GM18505 (cell line): Measurements from ENCODE around the gene TAAR8.

Experiments
- ATAC-seq: cut with Tn5 transposase; IDR thresholded peaks from one replicate; pipeline ENCODE4 v1.9.1; 2021; ENCODE audit not compliant: unreplicated experiment
- POLR2A ChIP-seq: IDR thresholded peaks from 4 replicates; pipeline ENCODE4 v1.6.1; 2011; ENCODE audit warnings: borderline replicate concordance; ENCODE audit not compliant: insufficient read depth, insufficient read length; ENCODE audit errors: extremely low read depth

TAAR8 gene, protein sequence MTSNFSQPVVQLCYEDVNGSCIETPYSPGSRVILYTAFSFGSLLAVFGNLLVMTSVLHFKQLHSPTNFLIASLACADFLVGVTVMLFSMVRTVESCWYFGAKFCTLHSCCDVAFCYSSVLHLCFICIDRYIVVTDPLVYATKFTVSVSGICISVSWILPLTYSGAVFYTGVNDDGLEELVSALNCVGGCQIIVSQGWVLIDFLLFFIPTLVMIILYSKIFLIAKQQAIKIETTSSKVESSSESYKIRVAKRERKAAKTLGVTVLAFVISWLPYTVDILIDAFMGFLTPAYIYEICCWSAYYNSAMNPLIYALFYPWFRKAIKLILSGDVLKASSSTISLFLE

DNA sequence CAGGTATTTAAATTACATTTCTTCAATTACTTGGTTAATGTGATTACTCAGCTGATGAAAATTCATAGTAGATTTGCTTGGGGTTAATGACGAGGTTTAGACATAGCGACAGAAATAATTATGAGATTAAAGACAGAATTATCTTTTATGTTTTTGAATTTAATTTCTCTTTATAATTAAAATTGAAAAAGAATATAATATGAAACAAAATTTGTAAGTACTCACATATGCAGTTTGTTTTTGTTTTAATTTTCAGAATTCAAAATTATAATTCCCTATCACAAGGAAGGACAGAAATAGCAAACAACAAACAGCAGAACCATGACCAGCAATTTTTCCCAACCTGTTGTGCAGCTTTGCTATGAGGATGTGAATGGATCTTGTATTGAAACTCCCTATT, at the start of gene TAAR8:
Gene TAAR8 (plus strand): TSS at position 301 of the 400 bp plus-strand sequence. CDS start 21 bp downstream, at position 322.
- ATAC-seq: no peak
- TF ChIP-seq POLR2A: no peak

DNA sequence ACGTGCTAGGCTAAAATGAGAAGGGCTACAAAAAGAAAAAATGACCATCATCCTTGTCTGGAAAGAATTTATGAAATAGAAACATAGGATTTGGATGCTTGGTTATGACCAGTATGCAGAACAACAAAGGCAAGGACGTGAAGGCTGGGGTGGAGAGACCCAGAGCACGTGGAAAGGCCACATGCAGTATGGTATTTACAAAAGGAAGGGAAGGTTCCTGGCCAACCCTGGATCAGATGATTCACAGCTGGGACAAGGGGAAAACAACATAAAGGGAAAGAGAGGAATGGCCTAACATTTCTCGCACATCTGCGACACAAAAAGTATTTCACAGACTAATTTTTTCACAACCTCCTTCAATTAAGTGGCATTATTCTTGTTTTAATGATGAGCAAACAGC, 47.7 kb upstream of the TAAR8 start:
- TF ChIP-seq POLR2A: no peak
- ATAC-seq: no peak

DNA sequence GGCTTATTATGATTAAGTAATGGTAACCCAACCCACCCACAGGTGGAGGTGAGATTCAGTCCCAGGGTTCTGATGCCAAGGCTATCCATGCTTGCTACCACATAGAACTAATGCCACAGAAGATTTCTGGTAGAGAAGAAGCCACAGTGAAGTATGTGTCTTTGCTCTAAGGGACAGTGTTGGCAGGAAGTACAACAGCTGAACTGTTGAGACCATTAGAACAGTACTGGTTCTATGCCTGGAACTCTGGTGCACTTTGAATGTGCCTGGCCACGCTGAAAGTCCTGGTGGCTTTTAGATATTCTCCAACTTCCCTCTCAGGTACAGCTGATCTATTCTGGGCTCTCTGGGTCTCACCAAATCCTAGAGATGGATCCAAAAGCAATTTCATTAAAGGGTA, 47.3 kb upstream of the TAAR8 start:
- no peak for ATAC-seq
- no peak for TF ChIP-seq POLR2A

DNA sequence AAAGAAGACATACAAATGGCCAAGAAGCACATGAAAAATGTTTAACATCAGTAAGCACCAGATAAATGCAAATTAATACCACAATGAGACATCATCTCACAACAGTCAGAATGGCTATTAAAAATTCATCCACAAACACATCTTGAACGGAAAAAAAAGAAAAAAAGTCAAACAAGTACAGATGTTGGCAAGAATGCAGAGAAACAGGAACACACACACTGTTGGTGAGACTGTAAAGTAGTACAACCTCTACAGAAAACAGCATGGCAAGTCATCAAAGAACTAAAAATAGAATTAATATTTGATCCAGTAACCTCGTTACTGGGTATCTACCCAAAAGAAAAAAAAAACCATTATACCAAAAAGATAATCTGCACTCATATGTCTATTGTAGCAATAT, 46.0 kb upstream of the TAAR8 start:
- TF ChIP-seq POLR2A: no peak
- no peak for ATAC-seq

DNA sequence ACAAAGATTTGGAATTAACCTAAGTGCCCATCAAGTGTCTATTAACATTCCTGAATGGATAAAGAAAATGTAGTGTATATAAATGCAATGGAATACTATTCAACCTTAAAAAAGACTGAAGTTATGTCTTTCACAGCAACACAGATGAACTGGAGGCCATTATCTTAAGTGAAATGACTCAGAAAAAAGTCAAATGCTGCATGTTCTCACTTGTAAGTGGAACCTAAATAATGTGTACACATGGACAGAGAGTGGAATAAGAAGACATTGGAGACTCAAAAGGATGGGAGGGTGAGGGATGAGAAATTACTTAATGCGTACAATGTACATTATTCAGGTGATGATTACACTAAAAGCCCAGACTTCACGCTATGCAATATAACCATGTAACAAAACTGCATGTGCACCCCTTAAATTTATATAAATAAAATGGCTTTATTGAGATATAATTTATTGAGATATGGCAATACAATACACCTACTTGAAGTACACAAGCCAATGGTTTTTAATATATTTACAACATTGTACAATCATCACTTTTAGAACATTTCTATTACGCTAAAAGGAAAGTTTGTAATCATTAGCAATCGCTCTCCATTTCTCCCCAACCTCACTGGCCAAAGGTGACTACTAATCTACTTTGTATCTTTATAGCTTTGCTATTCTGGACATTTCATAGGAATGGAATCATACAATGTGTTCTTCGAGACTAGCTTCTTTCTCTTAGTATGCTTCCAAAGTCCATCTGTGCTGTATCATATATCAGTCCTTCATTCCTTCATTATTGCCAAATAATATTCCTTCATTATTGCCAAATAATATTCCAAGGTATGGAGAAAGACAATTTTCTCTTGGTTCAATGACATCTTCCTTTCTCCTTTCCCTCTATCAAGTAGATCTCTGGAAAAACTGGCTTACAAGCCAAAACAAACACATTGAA, 45.3 kb upstream of the TAAR8 start:
- no peak for ATAC-seq
- no peak for TF ChIP-seq POLR2A

DNA sequence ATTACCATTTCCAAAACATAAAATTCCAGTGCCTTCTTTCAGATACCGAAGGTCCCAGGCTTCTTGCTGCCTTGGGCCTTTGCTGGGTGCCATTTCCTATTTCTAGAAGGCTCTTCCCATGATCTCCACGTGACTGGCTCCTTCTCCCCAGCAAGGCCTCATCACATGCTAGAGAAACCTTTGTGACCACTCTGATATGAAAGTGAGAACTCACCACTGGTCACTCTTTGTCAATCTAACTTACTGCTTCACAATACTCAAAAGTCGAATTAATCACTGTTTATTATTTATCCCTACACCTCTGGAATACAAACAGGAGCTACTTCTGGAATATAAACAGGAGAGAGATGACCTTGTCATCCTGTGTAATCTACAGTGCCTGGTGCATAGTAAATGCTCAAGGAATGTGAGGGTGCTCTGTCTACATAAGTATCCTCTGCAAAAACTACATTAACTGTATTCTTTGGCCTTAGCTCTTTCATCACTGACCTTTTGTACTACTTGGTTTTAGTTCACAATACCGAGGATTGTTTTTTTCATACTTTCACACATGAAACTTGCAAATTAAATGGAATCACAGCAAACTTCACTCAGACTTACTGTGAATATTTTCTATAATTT, 41.2 kb upstream of the TAAR8 start:
- no peak for ATAC-seq

DNA sequence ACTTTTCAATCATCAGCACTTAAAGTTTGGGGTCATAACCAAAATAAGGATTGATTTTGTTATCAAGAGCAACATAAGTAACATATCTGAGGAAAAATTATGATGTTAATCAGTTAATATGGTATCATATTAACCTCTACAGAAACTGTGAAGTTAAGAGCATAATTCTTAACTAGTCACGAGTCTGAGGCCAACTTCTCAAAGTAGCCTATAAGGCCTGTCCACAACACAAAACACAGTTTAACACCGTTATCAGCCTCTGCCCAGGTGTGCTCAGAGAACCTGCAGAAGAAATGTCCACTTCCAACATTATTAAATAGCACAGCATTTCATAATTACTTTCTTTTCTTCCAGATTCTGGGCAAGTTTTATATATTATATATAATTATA, 40.6 kb upstream of the TAAR8 start:
- ATAC-seq: no peak
- TF ChIP-seq POLR2A: no peak

More for the DNA sequence above, 41.2 kb upstream of the TAAR8 start:
- TF ChIP-seq POLR2A: no peak

DNA sequence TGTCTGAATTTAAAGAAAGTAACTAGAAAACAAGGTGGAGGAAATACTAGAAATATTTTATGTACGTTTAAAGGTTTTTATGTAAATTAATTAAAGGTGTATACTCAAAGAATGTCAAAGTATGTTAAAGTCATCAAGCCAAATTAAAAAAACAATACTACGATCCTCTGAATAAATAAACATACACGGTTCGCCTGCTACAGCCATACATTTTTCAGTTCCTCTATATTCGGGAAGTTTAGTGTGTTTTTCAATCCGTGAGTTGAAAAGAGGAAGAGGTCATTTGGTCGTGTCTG, 40.2 kb upstream of the TAAR8 start:
- TF ChIP-seq POLR2A: no peak
- no peak for ATAC-seq

DNA sequence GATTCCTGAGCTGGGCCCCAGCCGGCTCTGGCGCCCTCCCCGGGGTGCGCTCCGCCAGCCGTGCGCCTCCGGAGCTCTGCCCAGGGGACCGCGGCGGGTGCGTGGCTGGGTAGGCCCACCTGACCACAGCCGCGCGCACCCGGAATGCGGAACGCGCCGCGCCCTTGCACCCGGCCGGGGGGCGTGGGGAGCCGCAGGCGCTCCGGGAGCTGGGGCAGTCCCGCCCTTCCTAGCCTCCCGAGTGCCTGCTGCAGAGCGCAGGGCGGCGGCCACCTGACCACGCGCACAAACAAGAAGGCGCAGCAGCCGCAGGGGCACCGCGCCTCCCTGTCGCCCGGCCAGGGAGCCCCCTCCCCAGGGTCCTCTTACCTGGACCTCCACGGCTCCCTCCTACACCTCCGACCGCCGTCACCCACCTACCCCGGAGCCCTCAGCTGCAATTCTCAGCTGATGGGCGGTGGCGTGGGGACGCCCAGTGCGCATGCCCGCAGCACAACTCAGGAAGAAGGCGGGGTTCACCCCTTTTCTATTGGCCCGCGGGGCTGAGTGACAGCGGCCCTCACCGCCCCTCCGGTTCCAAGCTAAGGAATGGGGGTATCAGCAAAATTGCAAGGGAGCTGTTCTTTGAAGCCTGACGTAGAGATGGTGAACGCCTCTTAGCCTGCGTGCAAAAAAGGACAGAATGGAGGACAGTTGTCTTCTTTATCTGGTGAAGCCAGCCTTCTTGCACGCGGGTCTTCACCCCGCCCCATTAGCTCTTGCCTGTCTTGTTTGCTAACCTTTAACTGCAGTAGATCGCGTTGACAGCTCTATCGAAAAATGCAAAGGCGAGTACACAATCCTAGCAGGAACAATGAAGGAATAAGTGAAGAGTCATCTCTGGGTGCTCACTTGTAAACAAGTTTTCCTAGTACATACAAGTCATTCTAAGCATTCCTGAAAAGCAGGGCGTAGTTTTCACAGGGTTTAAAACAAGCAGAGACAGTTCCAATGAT, 39.5 kb upstream of the TAAR8 start, which contains the start of gene STX7:
Gene STX7 (minus strand): TSS at position 479 of the 995 bp plus-strand sequence. CDS start 9,586 bp downstream, outside the sequence.
- ATAC-seq: peak; percentile 87
- peak; percentile 90 for TF ChIP-seq POLR2A

DNA sequence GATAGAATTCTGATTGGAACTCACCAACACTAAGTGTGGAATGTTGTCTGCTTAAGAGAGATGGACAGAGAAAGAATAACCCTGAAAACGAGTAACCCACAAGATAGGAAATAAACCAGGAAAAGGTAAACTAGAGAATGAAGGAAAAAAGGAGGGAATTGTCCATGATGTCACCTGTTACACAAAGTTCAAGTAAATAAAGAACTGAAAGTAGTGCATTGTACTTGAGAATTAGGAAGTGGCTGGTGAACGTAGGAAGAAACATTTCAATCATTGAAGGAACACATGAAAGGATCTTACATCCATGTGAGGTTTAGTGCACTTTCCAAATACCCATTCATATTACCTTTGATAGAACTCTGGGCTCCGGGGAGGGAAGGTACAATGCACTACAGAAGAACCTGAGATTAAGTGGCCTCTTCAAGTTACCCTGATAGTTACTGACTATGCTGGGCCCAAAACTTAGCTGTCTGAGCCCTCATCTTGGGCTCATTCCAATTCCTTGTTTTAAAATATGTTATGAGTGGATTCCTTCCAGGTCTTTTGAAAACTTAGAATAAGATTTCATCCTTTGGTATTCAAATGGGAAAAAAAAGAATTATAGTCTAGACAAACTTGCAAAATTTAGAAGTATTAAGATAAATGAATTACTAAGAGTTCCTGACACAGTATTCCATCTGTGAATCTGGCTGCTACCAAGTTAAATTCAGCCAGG, 38.5 kb upstream of the TAAR8 start:
- ATAC-seq: no peak
- no peak for TF ChIP-seq POLR2A

DNA sequence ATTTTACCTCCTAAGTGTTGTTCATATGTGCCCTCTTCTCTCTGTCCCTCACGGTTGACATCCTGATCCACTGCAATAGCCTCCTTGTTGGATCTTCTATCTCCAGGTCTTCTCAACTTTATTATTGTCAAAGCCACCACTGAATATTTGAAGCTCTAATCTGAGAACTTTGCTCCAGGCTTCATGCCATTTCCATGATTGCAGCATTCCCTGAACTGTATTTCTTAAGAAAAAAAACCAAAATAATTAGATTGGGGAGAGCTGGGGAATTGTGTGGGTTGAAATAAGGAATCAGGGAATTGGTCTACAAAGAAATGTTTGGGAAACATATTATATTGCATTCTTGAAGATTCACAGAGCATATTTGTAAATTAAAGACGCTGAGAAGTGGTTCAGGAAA, 37.1 kb upstream of the TAAR8 start:
- no peak for ATAC-seq
- TF ChIP-seq POLR2A: no peak

DNA sequence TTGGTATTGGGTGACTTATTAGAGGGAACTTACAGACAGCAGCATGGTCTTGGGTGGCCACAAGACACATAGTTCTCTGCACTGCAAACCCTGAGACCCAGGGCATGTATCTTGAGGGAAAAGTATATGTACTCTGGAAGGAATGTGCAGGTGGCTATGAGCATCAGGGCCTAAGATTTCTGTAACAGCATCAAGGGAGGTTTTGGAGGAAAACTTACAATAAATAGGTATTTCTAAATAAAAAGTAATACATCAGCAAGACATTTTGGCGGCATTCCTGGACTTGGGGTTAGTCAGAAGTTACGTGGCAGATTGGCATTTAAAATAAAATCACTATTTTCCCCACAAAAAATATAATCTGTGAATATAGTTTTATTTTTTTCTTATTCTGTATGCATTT, 31.5 kb upstream of the TAAR8 start:
- ATAC-seq: no peak
- TF ChIP-seq POLR2A: no peak
